Stimulated activated CD8-positive, alpha-beta memory T cell treated with anti-CD3 and anti-CD28 coated beads, Interleukin-12 subunit alpha, Interleukin-12 subunit beta, amount 100 ng/mL, for 1 hour (primary cell): ENCODE data around the gene IGLL5.
"Not testable (repeated sequence)": the region's sequence is repeated elsewhere in the genome, so short reads cannot be mapped to it uniquely, and the experiment has no call there.

Experiments used
- DNase-seq: peaks from one replicate; pipeline ENCODE4 v3.0.0-alpha.2; 2020; ENCODE audit warnings: low read depth

The IGLL5 gene

GRCh38 chr22:22914726-22915669, 27.4 kb downstream of the IGLL5 start:
- no peak for DNase-seq

GRCh38 chr22:22915670-22916035, 28.0 kb downstream of the IGLL5 start:
- DNase-seq = no peak

GRCh38 chr22:22916215-22916951, 28.8 kb downstream of the IGLL5 start:
- no peak for DNase-seq

GRCh38 chr22:22916952-22917290, 29.3 kb downstream of the IGLL5 start:
- DNase-seq = no peak

GRCh38 chr22:22917377-22917776, 29.8 kb downstream of the IGLL5 start:
- DNase-seq = no peak

- DNase-seq = no peak
These were observed 30.8 kb downstream of the IGLL5 start for GRCh38 chr22:22918297-22918965.

GRCh38 chr22:22919041-22919440, 31.4 kb downstream of the IGLL5 start:
- DNase-seq = no peak

GRCh38 chr22:22920104-22920654, 32.6 kb downstream of the IGLL5 start:
- DNase-seq = no peak

- DNase-seq = no peak
These were observed 33.4 kb downstream of the IGLL5 start for GRCh38 chr22:22920910-22921550.

GRCh38 chr22:22921575-22921974, 34.0 kb downstream of the IGLL5 start:
- no peak for DNase-seq

GRCh38 chr22:22922092-22922953, 34.7 kb downstream of the IGLL5 start:
- DNase-seq = not testable (repeated sequence)

GRCh38 chr22:22922954-22923319, 35.3 kb downstream of the IGLL5 start:
- no peak for DNase-seq

GRCh38 chr22:22923379-22923778, 35.8 kb downstream of the IGLL5 start:
- no peak for DNase-seq

- no peak for DNase-seq
These were observed 36.3 kb downstream of the IGLL5 start for GRCh38 chr22:22923930-22924329.

GRCh38 chr22:22924369-22925145, 36.9 kb downstream of the IGLL5 start:
- DNase-seq = no peak

GRCh38 chr22:22925146-22925804, 37.7 kb downstream of the IGLL5 start:
- no peak for DNase-seq

GRCh38 chr22:22925805-22926369, 38.3 kb downstream of the IGLL5 start:
- DNase-seq = no peak

GRCh38 chr22:22926370-22927195, 39.0 kb downstream of the IGLL5 start:
- no peak for DNase-seq
